Measurements from ENCODE around the gene UGT2A3. TPM values are rescaled to one million over a fixed set of nuclear protein-coding genes. Genes with fewer than 3 reads are reported as not detected.
"Not testable (repeated sequence)": the region's sequence is repeated elsewhere in the genome, so short reads cannot be mapped to it uniquely, and the experiment has no call there.

The UGT2A3 gene
- total RNA-seq, 1 donor from 2014 or later: 0.06 TPM

DNA sequence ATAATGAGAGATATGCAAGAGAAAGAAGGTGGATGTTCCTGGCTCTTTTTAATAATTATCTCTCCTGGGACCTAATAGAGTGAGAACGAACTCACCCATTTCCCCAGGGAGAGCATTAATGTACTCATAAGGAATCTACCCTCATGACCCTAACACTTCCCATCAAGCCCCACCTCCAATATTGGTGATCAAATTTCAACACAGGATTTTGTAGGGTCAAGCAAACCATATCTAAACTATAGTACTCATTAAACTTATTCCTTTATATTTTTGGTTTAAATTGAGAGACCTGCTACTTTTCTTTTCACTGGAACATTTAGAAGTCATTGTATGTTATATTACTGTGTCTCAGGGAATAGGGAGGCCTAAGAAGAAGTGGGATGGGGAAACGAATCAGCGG, 2.6 kb downstream of the UGT2A3 start:
- TF ChIP-seq, protein P1, sequence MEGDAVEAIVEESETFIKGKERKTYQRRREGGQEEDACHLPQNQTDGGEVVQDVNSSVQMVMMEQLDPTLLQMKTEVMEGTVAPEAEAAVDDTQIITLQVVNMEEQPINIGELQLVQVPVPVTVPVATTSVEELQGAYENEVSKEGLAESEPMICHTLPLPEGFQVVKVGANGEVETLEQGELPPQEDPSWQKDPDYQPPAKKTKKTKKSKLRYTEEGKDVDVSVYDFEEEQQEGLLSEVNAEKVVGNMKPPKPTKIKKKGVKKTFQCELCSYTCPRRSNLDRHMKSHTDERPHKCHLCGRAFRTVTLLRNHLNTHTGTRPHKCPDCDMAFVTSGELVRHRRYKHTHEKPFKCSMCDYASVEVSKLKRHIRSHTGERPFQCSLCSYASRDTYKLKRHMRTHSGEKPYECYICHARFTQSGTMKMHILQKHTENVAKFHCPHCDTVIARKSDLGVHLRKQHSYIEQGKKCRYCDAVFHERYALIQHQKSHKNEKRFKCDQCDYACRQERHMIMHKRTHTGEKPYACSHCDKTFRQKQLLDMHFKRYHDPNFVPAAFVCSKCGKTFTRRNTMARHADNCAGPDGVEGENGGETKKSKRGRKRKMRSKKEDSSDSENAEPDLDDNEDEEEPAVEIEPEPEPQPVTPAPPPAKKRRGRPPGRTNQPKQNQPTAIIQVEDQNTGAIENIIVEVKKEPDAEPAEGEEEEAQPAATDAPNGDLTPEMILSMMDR (conservative IDR thresholded peaks at IDR 0.05; ENCODE audit: low read depth, low read length): no peak
- no peak for DNase-seq (ENCODE audit: low read depth)

DNA sequence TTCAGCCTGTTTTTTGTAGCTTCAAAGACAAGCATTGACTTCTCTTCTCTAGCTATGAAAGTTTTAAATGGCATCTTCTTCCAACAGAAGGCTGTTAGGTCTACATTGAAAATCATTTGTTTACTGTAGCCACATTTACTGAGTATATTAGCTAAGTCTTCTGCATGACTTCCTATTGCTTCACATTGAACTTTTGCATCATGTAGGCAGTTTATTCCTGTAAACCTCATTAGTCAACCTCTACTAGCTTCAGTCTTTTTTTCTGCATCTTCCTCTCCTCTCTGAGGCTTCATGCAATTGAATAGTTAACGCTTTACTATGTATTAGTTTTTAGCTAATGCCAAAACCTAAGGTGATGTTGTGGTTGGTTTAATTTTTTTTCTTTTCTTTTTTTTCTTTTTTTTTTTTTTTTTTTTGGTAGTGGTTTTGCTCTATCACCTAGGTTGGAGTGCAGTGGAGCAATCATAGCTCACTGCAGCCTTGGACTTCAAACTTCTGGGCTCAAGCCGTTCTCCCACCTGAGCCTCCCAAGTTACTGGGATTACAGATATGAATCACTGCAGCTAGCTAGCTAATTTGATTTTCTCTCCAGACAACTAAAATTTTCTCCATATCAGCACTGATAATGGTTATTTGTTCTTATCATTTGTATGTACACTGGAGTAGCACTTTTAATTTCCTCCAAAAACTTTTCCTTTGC, 3.4 kb downstream of the UGT2A3 start:
- peak overlapping the region; percentile 51 for H3K4me3 ChIP-seq (ENCODE audit: low read depth, low read length)
- TF ChIP-seq, protein P1 (conservative IDR thresholded peaks at IDR 0.05; ENCODE audit: low read depth, low read length): no peak
- DNase-seq (ENCODE audit: low read depth): peak; percentile 86

More for the DNA sequence above, 2.6 kb downstream of the UGT2A3 start:
- H3K4me3 ChIP-seq (ENCODE audit: low read depth, low read length): peak overlapping the region; percentile 51

DNA sequence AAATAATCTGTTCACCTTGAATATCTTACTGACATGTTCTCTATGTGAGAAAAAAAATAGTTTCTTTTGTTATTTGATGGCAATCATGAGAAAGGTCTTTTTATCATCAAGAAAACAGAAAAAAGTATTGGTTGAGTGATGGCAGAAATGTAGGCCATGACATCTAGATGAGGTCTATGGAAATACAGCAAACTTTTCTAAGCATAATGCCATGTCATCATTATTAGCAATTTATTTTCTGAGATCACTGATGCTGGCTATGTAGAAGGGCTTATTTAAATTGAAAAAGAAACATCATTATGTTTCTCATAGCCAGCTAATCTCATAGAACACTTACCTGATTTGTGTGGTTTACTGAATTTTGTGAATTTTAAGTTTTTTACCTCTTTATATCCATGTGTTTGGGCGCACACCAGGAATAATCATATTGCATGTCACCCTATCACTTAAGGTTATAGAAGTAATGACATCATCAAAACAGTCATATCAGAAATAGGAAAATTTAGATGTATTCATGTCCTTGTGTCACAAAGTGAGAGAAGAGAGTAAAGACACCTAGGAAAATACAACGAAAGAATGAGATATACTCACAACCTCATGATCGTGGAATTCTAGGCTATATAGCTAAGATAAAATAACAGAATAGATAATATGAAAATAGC, 22.4 kb downstream of the UGT2A3 start:
- TF ChIP-seq, protein P1 (conservative IDR thresholded peaks at IDR 0.05; ENCODE audit: low read depth, low read length): no peak
- no peak overlapping the region for H3K4me3 ChIP-seq (ENCODE audit: low read depth, low read length)
- no peak for DNase-seq (ENCODE audit: low read depth)

DNA sequence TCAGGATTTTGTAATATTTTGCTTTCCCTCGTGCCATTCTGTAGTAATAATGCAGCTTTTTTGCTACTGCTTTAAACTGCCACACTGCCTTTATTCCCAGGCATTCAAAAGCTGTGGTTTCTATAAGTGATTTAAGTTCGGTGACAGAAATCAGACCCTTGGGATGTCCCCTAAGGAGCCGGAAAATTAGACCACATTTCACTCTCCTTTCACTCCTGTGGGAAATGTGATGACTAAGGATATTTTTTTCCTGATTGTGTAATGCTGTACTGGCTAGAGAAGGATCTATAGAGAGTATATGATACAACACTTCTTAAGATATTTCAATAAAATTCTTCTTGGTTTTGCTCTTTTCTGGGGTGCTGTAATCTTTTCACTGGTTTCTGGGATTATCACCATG, 24.4 kb downstream of the UGT2A3 start:
- no peak for DNase-seq (ENCODE audit: low read depth)
- TF ChIP-seq, protein P1 (conservative IDR thresholded peaks at IDR 0.05; ENCODE audit: low read depth, low read length): no peak

DNA sequence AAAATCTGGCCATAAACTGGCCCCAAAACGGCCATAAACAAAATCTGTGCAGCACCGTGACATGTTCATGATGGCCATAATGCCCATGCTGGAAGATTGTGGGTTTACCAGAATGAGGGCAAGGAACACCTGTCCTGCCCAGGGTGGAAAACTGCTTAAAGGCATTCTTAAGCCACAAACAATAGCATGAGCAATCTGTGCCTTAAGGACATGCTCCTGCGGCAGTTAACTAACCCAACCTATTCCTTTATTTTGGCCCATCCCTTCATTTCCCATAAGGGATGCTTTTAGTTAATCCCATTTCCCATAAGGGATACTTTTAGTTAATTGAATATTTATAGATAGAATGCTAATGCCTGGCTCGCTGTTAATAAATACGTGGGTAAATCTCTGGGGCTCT, 29.4 kb downstream of the UGT2A3 start:
- not testable (repeated sequence) for H3K4me3 ChIP-seq (ENCODE audit: low read depth, low read length); DNase-seq (ENCODE audit: low read depth)

More for the DNA sequence above, 24.4 kb downstream of the UGT2A3 start:
- H3K4me3 ChIP-seq (ENCODE audit: low read depth, low read length): no peak overlapping the region

DNA sequence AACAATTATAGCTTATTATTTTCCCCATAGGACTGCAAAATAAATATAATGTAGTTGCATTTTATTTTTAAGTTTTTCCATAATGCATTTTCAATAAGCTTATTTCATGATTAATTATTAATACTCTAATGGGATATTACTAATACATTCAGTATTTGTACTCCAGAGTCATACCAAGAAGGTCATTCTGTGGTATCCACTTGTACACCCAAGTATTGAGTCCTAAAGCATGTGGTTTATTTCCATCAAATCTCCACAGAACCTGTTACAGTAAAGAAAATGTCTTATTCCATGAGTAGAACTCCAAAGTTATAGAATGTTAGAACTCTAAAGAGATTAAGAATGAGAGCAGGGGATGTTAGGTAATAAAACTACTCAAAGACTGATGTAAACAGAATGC, 30.6 kb downstream of the UGT2A3 start:
- H3K4me3 ChIP-seq (ENCODE audit: low read depth, low read length): no peak overlapping the region
- DNase-seq (ENCODE audit: low read depth): no peak
- TF ChIP-seq, protein P1 (conservative IDR thresholded peaks at IDR 0.05; ENCODE audit: low read depth, low read length): no peak

DNA sequence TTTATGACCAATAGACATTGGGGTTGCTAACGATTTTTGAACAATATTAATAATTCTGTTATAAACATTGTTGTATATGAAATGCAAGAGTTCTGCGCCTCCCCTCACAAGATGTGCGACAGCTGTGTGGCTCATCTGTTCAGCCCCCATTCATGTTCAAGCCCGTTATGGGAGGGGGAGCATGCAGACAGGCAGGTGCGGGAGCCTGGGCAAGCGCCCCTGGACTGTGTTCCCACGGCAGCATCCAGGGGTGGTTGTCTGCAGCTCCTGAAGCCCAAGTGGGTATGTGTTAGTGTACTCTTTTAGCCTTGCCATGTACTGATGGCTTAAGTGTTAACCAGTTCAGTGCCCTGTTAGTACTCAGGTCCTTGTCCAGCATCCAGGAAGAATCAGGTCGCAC, 34.6 kb downstream of the UGT2A3 start:
- TF ChIP-seq, protein P1 (conservative IDR thresholded peaks at IDR 0.05; ENCODE audit: low read depth, low read length): no peak

More for the DNA sequence above, 34.6 kb downstream of the UGT2A3 start:
- no peak for DNase-seq (ENCODE audit: low read depth)
- H3K4me3 ChIP-seq (ENCODE audit: low read depth, low read length): no peak overlapping the region

Measured in epithelial cell of proximal tubule (primary cell).